Activated CD8-positive, alpha-beta memory T cell treated with anti-CD3 and anti-CD28 coated beads, Interleukin-2, amount 50 U/mL, for 1 hour (primary cell): Measurements from ENCODE around the gene ATP1B4.

Source experiments
- DNase-seq: peaks from one replicate; pipeline ENCODE4 v3.0.0-alpha.2; 2020; ENCODE audit errors: extremely low read depth

ATP1B4 gene

GRCh38 chrX:120377179-120377578, 15.3 kb downstream of the ATP1B4 start:
- no peak for DNase-seq

- no peak for DNase-seq
Measured at GRCh38 chrX:120377715-120378114, 15.8 kb downstream of the ATP1B4 start.

- no peak for DNase-seq
Measured at GRCh38 chrX:120378570-120378969, 16.7 kb downstream of the ATP1B4 start.

GRCh38 chrX:120379937-120380681, 18.2 kb downstream of the ATP1B4 start:
- DNase-seq, result no peak

- no peak for DNase-seq
Measured at GRCh38 chrX:120380699-120381098, 18.8 kb downstream of the ATP1B4 start.

- no peak for DNase-seq
Measured at GRCh38 chrX:120401301-120401700, 39.4 kb downstream of the ATP1B4 start.

- DNase-seq, result no peak
Measured at GRCh38 chrX:120402369-120402768, 40.5 kb downstream of the ATP1B4 start.

GRCh38 chrX:120406638-120407037, 44.7 kb downstream of the ATP1B4 start:
- DNase-seq, result no peak

GRCh38 chrX:120408168-120408567, 46.3 kb downstream of the ATP1B4 start:
- no peak for DNase-seq

- no peak for DNase-seq
Measured at GRCh38 chrX:120419463-120419862, 57.6 kb downstream of the ATP1B4 start.

GRCh38 chrX:120426599-120426998, 64.7 kb downstream of the ATP1B4 start:
- DNase-seq, result no peak

- DNase-seq, result no peak
Measured at GRCh38 chrX:120428309-120428708, 66.4 kb downstream of the ATP1B4 start.

GRCh38 chrX:120429776-120430540, 68.1 kb downstream of the ATP1B4 start:
- DNase-seq, result no peak
